GM19452 (cell line): ENCODE measurements around the gene AKR1B15.
"Not testable (repeated sequence)": the region's sequence is repeated elsewhere in the genome, so short reads cannot be mapped to it uniquely, and the experiment has no call there.

Source experiments
- ATAC-seq: cut with Tn5 transposase; IDR thresholded peaks from one replicate; pipeline ENCODE4 v1.9.1; 2021; ENCODE audit not compliant: unreplicated experiment

AKR1B15 gene

GRCh38 chr7:134561616-134562015 is 12.7 kb downstream of the AKR1B15 start:
- ATAC-seq, result not testable (repeated sequence)

- no peak for ATAC-seq
Measured at GRCh38 chr7:134562136-134562535, 13.2 kb downstream of the AKR1B15 start.

GRCh38 chr7:134563398-134563749 is 14.5 kb downstream of the AKR1B15 start:
- not testable (repeated sequence) for ATAC-seq

GRCh38 chr7:134565643-134566136 is 16.8 kb downstream of the AKR1B15 start:
- no peak for ATAC-seq

- ATAC-seq, result no peak
Measured at GRCh38 chr7:134567368-134567767, 18.5 kb downstream of the AKR1B15 start.

- ATAC-seq, result not testable (repeated sequence)
Measured at GRCh38 chr7:134569962-134570361, 21.1 kb downstream of the AKR1B15 start.

GRCh38 chr7:134571101-134571500 is 22.2 kb downstream of the AKR1B15 start:
- no peak for ATAC-seq

GRCh38 chr7:134571746-134572461 is 23.0 kb downstream of the AKR1B15 start:
- no peak for ATAC-seq

- ATAC-seq, result no peak
Measured at GRCh38 chr7:134574322-134574721, 25.4 kb downstream of the AKR1B15 start.

GRCh38 chr7:134584290-134584689 is 35.4 kb downstream of the AKR1B15 start:
- no peak for ATAC-seq

GRCh38 chr7:134585897-134586296 is 37.0 kb downstream of the AKR1B15 start:
- no peak for ATAC-seq

- ATAC-seq, result no peak
Measured at GRCh38 chr7:134587750-134588149, 38.8 kb downstream of the AKR1B15 start.

GRCh38 chr7:134589491-134589941 is 40.6 kb downstream of the AKR1B15 start:
- ATAC-seq, result no peak

GRCh38 chr7:134593530-134594392 is 44.9 kb downstream of the AKR1B15 start:
- ATAC-seq, result no peak

- no peak for ATAC-seq
Measured at GRCh38 chr7:134594877-134595276, 46.0 kb downstream of the AKR1B15 start.

GRCh38 chr7:134599371-134599770 is 50.5 kb downstream of the AKR1B15 start:
- no peak for ATAC-seq

GRCh38 chr7:134601459-134601858 is 52.5 kb downstream of the AKR1B15 start:
- no peak for ATAC-seq

- no peak for ATAC-seq
Measured at GRCh38 chr7:134602881-134603451, 54.1 kb downstream of the AKR1B15 start.

GRCh38 chr7:134605978-134606923 is 57.3 kb downstream of the AKR1B15 start:
- ATAC-seq, result peak; percentile 89

- ATAC-seq, result no peak
Measured at GRCh38 chr7:134611611-134612151, 62.8 kb downstream of the AKR1B15 start.
